H1 (cell line): ENCODE results near the gene SARNP. TPM values are rescaled to one million over a fixed set of nuclear protein-coding genes. Genes with fewer than 3 reads are reported as not detected.
A peak's percentile ranks its signal among the peaks of the same experiment; 100 is the strongest.

ENCODE experiments used
- CTCF ChIA-PET: fragments of 300-600 bp; sonication (Branson Sonifier 250); formaldehyde crosslinking; loops from one replicate; lab custom pipeline; 2021; ENCODE audit not compliant: partially characterized antibody; lab: Charles Lee
- POLR2A ChIA-PET: fragments of 300-600 bp; sonication (Branson Sonifier 250); formaldehyde crosslinking; loops from one replicate; lab custom pipeline; 2021; ENCODE audit warnings: inconsistent platforms; ENCODE audit not compliant: partially characterized antibody; lab: Charles Lee
- DNase-seq, 2 experiments: peaks; one replicate each; pipeline versions ENCODE4 v3.0.0 to v3.0.0-alpha.2; 2010 to 2022; ENCODE audit warnings: low spot score in 2 of 2, low read depth in 1 of 2, mixed read lengths in 1 of 2
- FAIRE-seq: peaks from 2 replicates; lab custom pipeline; 2011; peaks lifted over from hg19 to GRCh38; lab: Jason Lieb, UNC
- H2AFZ ChIP-seq: 2 replicates; pipeline ENCODE4 v1.8.1; 2012; ENCODE audit warnings: low read length, inconsistent platforms
- H2AK5ac ChIP-seq: 2 replicates; pipeline ENCODE4 v1.6.1; 2013; ENCODE audit warnings: low read depth, low read length
- H2BK120ac ChIP-seq: replicated peaks from 2 replicates; pipeline ENCODE3; 2013; ENCODE audit warnings: low read depth, low read length, inconsistent platforms
- H2BK12ac ChIP-seq: 2 replicates; pipeline ENCODE4 v1.6.1; 2013; ENCODE audit warnings: low read depth, low read length
- H2BK15ac ChIP-seq: 2 replicates; pipeline ENCODE4 v1.6.1; 2013; ENCODE audit warnings: low read length
- H2BK20ac ChIP-seq: 2 replicates; pipeline ENCODE4 v1.6.1; 2013; ENCODE audit warnings: low read length
- H2BK5ac ChIP-seq: 2 replicates; pipeline ENCODE4 v1.6.1; 2013; ENCODE audit warnings: low read depth, low read length
- H3K14ac ChIP-seq: 2 replicates; pipeline ENCODE4 v1.6.1; 2013; ENCODE audit warnings: inconsistent platforms; ENCODE audit not compliant: insufficient read length
- H3K18ac ChIP-seq: 2 replicates; pipeline ENCODE4 v1.6.1; 2013; ENCODE audit warnings: low read length; ENCODE audit errors: extremely low read depth
- H3K23ac ChIP-seq: 2 replicates; pipeline ENCODE4 v1.6.1; 2013; ENCODE audit warnings: inconsistent platforms; ENCODE audit not compliant: insufficient read length
- H3K23me2 ChIP-seq: 2 replicates; pipeline ENCODE4 v1.6.1; 2013; ENCODE audit warnings: low read depth, low read length
- H3K27ac ChIP-seq: 2 replicates; pipeline ENCODE4 v1.6.1; 2011; ENCODE audit warnings: low read depth, low read length, inconsistent platforms
- H3K27me3 ChIP-seq, 4 experiments: replicated peaks in 1 of 4; 1 replicate in 1 of 4; 2 replicates in 3 of 4; pipeline versions ENCODE4 v1.6.1 to v1.8.1; 2011 to 2013; ENCODE audit warnings: low read length in 3 of 4, mild to moderate bottlenecking in 3 of 4, inconsistent platforms in 2 of 4, mixed read lengths in 2 of 4, moderate library complexity in 1 of 4; ENCODE audit not compliant: control insufficient read depth in 3 of 4, insufficient read depth in 3 of 4; ENCODE audit errors: extremely low read depth in 1 of 4
- H3K36me3 ChIP-seq, 4 experiments: 2 replicates each; pipeline versions ENCODE4 v1.6.1 to v1.8.1; 2011 to 2013; ENCODE audit warnings: mild to moderate bottlenecking in 4 of 4, low read length in 3 of 4, moderate library complexity in 2 of 4, control low read depth in 1 of 4, inconsistent platforms in 1 of 4; ENCODE audit not compliant: insufficient read depth in 4 of 4, control insufficient read depth in 2 of 4
- H3K4ac ChIP-seq: replicated peaks from 2 replicates; pipeline ENCODE3; 2013; ENCODE audit warnings: low read length, low read depth, mixed read lengths, inconsistent platforms; ENCODE audit not compliant: insufficient read length
- H3K4me1 ChIP-seq, 4 experiments: replicated peaks in 1 of 4; 1 replicate in 1 of 4; 2 replicates in 3 of 4; pipeline versions ENCODE4 v1.6.1 to v1.8.1; 2011 to 2013; ENCODE audit warnings: low read length in 3 of 4, inconsistent platforms in 2 of 4, mixed read lengths in 1 of 4; ENCODE audit not compliant: insufficient read depth in 4 of 4, control insufficient read depth in 3 of 4
- H3K4me2 ChIP-seq, 2 experiments: 2 replicates each; pipeline versions ENCODE4 v1.6.1 to v1.8.1; 2011 to 2013; ENCODE audit warnings: low read depth in 2 of 2, low read length in 2 of 2, control low read depth in 1 of 2, inconsistent platforms in 1 of 2, mild to moderate bottlenecking in 1 of 2; ENCODE audit not compliant: insufficient read depth in 1 of 2
- H3K4me3 ChIP-seq, 4 experiments: fragments of 200-600, 300-600 bp in 1 of 4; sonication (generic), shearing (Covaris generic), sonication (Bioruptor Twin) in 1 of 4; 2 replicates each; pipeline versions ENCODE4 v1.5.1 to v1.8.1; 2011 to 2016; ENCODE audit warnings: low read length in 4 of 4, low read depth in 3 of 4, control low read depth in 2 of 4, inconsistent platforms in 2 of 4, mild to moderate bottlenecking in 2 of 4, mixed read lengths in 1 of 4, moderate library complexity in 1 of 4; ENCODE audit not compliant: insufficient read depth in 2 of 4; ENCODE audit errors: extremely low read depth in 1 of 4
- H3K56ac ChIP-seq: replicated peaks from 2 replicates; pipeline ENCODE3; 2013; ENCODE audit warnings: low read depth, mild to moderate bottlenecking, mixed read lengths, low read length, inconsistent platforms; ENCODE audit not compliant: insufficient read length
- H3K79me1 ChIP-seq: 2 replicates; pipeline ENCODE4 v1.6.1; 2013; ENCODE audit warnings: low read depth, low read length, control low read depth
- H3K79me2 ChIP-seq, 2 experiments: 2 replicates each; pipeline versions ENCODE4 v1.6.1 to v1.8.1; 2012 to 2013; ENCODE audit warnings: low read length in 2 of 2, mild to moderate bottlenecking in 2 of 2, inconsistent platforms in 1 of 2; ENCODE audit not compliant: insufficient read depth in 2 of 2, control insufficient read depth in 1 of 2
- H3K9ac ChIP-seq, 4 experiments: replicated peaks in 1 of 4; 1 replicate in 1 of 4; 2 replicates in 3 of 4; pipeline versions ENCODE4 v1.6.1 to v1.8.1; 2011 to 2013; ENCODE audit warnings: low read depth in 3 of 4, low read length in 3 of 4, control low read depth in 2 of 4, mild to moderate bottlenecking in 2 of 4, moderate library complexity in 2 of 4, inconsistent platforms in 1 of 4; ENCODE audit errors: extremely low read depth in 1 of 4
- H3K9me3 ChIP-seq, 2 experiments: 2 replicates each; pipeline versions ENCODE4 v1.6.1 to v1.8.1; 2012 to 2013; ENCODE audit warnings: mild to moderate bottlenecking in 2 of 2, moderate library complexity in 2 of 2, control low read depth in 1 of 2, inconsistent platforms in 1 of 2, low read depth in 1 of 2, low read length in 1 of 2, mixed read lengths in 1 of 2; ENCODE audit not compliant: insufficient read depth in 2 of 2
- H4K20me1 ChIP-seq, 2 experiments: replicated peaks in 1 of 2; 2 replicates each; pipeline versions ENCODE3 to v1.8.1; 2011 to 2013; ENCODE audit warnings: inconsistent platforms in 2 of 2, low read length in 2 of 2, mild to moderate bottlenecking in 1 of 2; ENCODE audit not compliant: insufficient read depth in 2 of 2, control insufficient read depth in 1 of 2
- H4K5ac ChIP-seq: 2 replicates; pipeline ENCODE4 v1.6.1; 2013; ENCODE audit warnings: low read length, low read depth, mixed read lengths, inconsistent platforms; ENCODE audit not compliant: insufficient read length
- H4K8ac ChIP-seq: 2 replicates; pipeline ENCODE4 v1.8.0; 2013; ENCODE audit warnings: mild to moderate bottlenecking, moderate library complexity, low read length, inconsistent platforms; ENCODE audit not compliant: insufficient read depth; ENCODE audit errors: extremely low read depth
- H4K91ac ChIP-seq: replicated peaks from 2 replicates; pipeline ENCODE3; 2013; ENCODE audit warnings: low read length, mixed read lengths, inconsistent platforms; ENCODE audit not compliant: insufficient read length
- CHD2 ChIP-seq: IDR thresholded peaks from 2 replicates; pipeline ENCODE4 v1.6.1; 2012; ENCODE audit warnings: low read length, improper control_type of control experiment
- E2F6 ChIP-seq: IDR thresholded peaks from 2 replicates; pipeline ENCODE4 v1.6.1; 2012; ENCODE audit warnings: inconsistent platforms
- JUN ChIP-seq: IDR thresholded peaks from 2 replicates; pipeline ENCODE4 v1.6.1; 2011; ENCODE audit warnings: low read depth, mild to moderate bottlenecking, improper control_type of control experiment, low read length
- RAD21 ChIP-seq, 2 experiments: IDR thresholded peaks in 1 of 2; conservative IDR thresholded peaks in 1 of 2; 2 replicates each; pipeline ENCODE4 v1.6.1; 2011; ENCODE audit warnings: low read depth in 2 of 2, low read length in 2 of 2, improper control_type of control experiment in 1 of 2, inconsistent platforms in 1 of 2, mild to moderate bottlenecking in 1 of 2, moderate library complexity in 1 of 2
- SIN3A ChIP-seq, 2 experiments: IDR thresholded peaks in 1 of 2; conservative IDR thresholded peaks in 1 of 2; 2 replicates each; pipeline ENCODE4 v1.6.1; 2011 to 2012; ENCODE audit warnings: low read length in 2 of 2, improper control_type of control experiment in 1 of 2, low read depth in 1 of 2, mild to moderate bottlenecking in 1 of 2
- SIRT6 ChIP-seq: IDR thresholded peaks from one replicate; pipeline ENCODE4 v1.7.1; 2012; ENCODE audit warnings: low read length, inconsistent platforms
- WGBS, 2 experiments: shearing (Covaris generic) in 1 of 2; methylation state at CpG; one replicate each; pipeline versions ENCODE4 v1.1.6 to v1.1.7; 2013 to 2015; ENCODE audit warnings: low lambda C conversion rate in 2 of 2, mixed read lengths in 2 of 2, inconsistent platforms in 1 of 2, low coverage in 1 of 2, missing lambda C conversion rate in 1 of 2; ENCODE audit not compliant: insufficient replicate concordance in 2 of 2, insufficient coverage in 1 of 2, insufficient read length in 1 of 2; ENCODE audit errors: extremely low coverage in 1 of 2, missing lambda C conversion rate in 1 of 2; 5-methylcytosine and 5-hydroxymethylcytosine counted together
- polyA plus RNA-seq, 7 experiments: library from polyadenylated mRNA; depleted of rRNA in 3 of 7; stranded (reverse) in 5 of 7; unstranded in 2 of 7; fragments of >200 nt in 5 of 7; fragments of 200-250 nt in 2 of 7; gene quantifications; 1 replicate in 5 of 7; 2 replicates in 1 of 7; 4 replicates in 1 of 7; pipeline versions ENCODE4 v1.2.1 to v1.2.3, GENCODE V29; 2011 to 2013; ENCODE audit warnings: missing spikeins in 2 of 7, mixed read lengths in 2 of 7
- total RNA-seq: library from RNA; stranded (reverse); fragmentation: NEBNext Ultra II Directional; extraction: Animal tissue kit (Norgen Biotek cat#: 25700); gene quantifications from 2 replicates; pipeline ENCODE4 v1.2.1, GENCODE V29; 2021

Gene SARNP
- total and polyA plus RNA-seq, 2 of the 8 experiments (the other 6 are each of a cell fraction or from before 2014, with no cell fraction given), result 114 to 226 TPM

DNA sequence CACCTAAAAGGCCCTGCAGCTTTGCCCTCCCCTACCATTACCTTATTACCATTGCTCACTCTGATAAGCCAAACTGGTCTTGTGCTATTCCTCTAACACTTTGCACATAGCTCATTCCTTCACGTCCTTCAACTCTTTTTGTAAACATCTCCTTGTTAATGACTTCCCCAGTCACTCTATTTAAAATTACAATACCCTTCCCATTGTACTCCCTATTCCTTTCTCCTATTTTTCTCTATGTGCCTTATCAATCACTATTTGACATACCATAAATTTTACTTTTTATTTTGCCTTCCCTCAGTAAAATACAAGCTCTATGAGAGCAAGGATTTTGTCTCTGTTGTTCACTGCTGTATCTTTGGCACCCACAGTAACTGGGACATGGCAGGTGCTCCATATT lies 5.4 kb downstream of the SARNP start:
- ChIA-PET POLR2A (interaction anchor here (0.9 to 14.0 kb wide), 14 partner anchors 10 to 146 kb away, joined by 3 to 133 read pairs (median 3); partner anchors contain the start of genes GDF11, ORMDL2 and SARNP), CTCF (interaction anchor here (1.0 to 18.0 kb wide), 5 partner anchors 12 to 218 kb away, joined by 4 to 224 read pairs (median 5); partner anchors contain the start of gene GDF11)
- Histone ChIP-seq H3K79me1 (peaks cover 5% of the 10 kb centered on the region; the same call in 1 of the 2 replicates), H4K5ac (no peak overlapping the region), H3K4me2 (peak overlapping the region; percentile 16 to 61; a peak in 2 of 4 replicates), H2BK12ac (no peak overlapping the region), H4K91ac (no peak overlapping the region), H3K4me3 (no peak overlapping the region), H3K23me2 (peaks cover 2% of the 10 kb centered on the region; the same call in 1 of the 2 replicates), H3K14ac (no peak overlapping the region), H3K36me3 (peaks cover 0 to 23% (median 3%) of the 10 kb centered on the region in 4 experiments; a peak in 5 of 8 replicates), H3K23ac (no peak overlapping the region), H4K20me1 (peaks cover 4 to 10% of the 10 kb centered on the region in 2 experiments), H3K9me3 (no peaks in the 10 kb centered on the region), H2BK120ac (no peak overlapping the region), H2AFZ (no peak overlapping the region), H3K27me3 (no peaks in the 10 kb centered on the region), H3K79me2 (peaks cover 49 to 99% of the 10 kb centered on the region in 2 experiments), H2AK5ac (no peak overlapping the region), H3K9ac (0 out of 7 replicates have a peak overlapping the region, but pooled peaks of 1 of the 4 experiments have one; percentile 13), H3K4me1 (peaks cover 0 to 9% (median 4%) of the 10 kb centered on the region in 4 experiments; a peak in 5 of 7 replicates), H3K27ac (no peak overlapping the region), H4K8ac (no peak overlapping the region), H3K4ac (no peak overlapping the region), H2BK15ac (no peak overlapping the region), H3K18ac (no peak overlapping the region), H2BK5ac (no peak overlapping the region), H3K56ac (no peak overlapping the region), H2BK20ac (no peak overlapping the region)
- WGBS, 2 experiments, result 39% methylated on average over 1 of the region's 1 CpG; no CpG with 5 or more reads in 1 of the 2 experiments
- no peak for FAIRE-seq
- DNase-seq, result no peak
- TF ChIP-seq E2F6, result no peak
- TF ChIP-seq SIN3A (conservative IDR thresholded peaks at IDR 0.05 in 1 of 2, IDR thresholded peaks at IDR 0.05 in 1 of 2; ENCODE audit: low read depth in 1 of 2, low read length in 2 of 2), result no peak
- TF ChIP-seq RAD21 (IDR thresholded peaks at IDR 0.05 in 1 of 2, conservative IDR thresholded peaks at IDR 0.05 in 1 of 2; ENCODE audit: low read depth in 2 of 2, low read length in 2 of 2), result no peak
- TF ChIP-seq SIRT6, result no peak
- no peak for TF ChIP-seq CHD2
- TF ChIP-seq JUN, result no peak
